B cell (primary cell): ENCODE measurements around the gene RFX3. TPM values are rescaled to one million over a fixed set of nuclear protein-coding genes. Genes with fewer than 3 reads are reported as not detected.

Experiments
- ATAC-seq: fragments of 200-7000 bp; cut with Tn5 transposase; one replicate; pipeline ENCODE4 v1.10.0; 2021; ENCODE audit warnings: low read depth, mild to moderate bottlenecking, moderate number of reproducible peaks, moderate library complexity
- CTCF ChIA-PET: fragments of 350-600 bp; sonication (Branson Sonifier 250); formaldehyde crosslinking; loops from one replicate; lab custom pipeline; 2021; ENCODE audit warnings: antibody characterized with exemption, inconsistent platforms; lab: Charles Lee
- POLR2A ChIA-PET: fragments of 350-600 bp; sonication (Branson Sonifier 250); formaldehyde crosslinking; loops from one replicate; lab custom pipeline; 2021; ENCODE audit warnings: antibody characterized with exemption; lab: Charles Lee
- DNase-seq: peaks from one replicate; pipeline ENCODE4 v3.0.0; 2013
- H2AFZ ChIP-seq: 2 replicates; pipeline ENCODE4 v1.6.1; 2012; ENCODE audit warnings: mild to moderate bottlenecking, low read depth, low read length; ENCODE audit not compliant: insufficient read depth, poor library complexity, severe bottlenecking
- H3K27ac ChIP-seq, 2 donors: 1 replicate in 1 of 2; 2 replicates in 1 of 2; pipeline ENCODE4 v1.5.1; 2012 to 2013; ENCODE audit warnings: low read length in 2 of 2, mild to moderate bottlenecking in 2 of 2, moderate library complexity in 1 of 2
- H3K27me3 ChIP-seq, 4 experiments: fragments of 200-600 bp in 1 of 4; sonication (generic) in 1 of 4; replicated peaks in 1 of 4; 1 replicate in 2 of 4; 2 replicates in 2 of 4; pipeline versions ENCODE4 v1.6.1 to v1.7.0; 2013 to 2016; ENCODE audit warnings: low read length in 3 of 4, mild to moderate bottlenecking in 2 of 4, mixed read lengths in 1 of 4, moderate library complexity in 1 of 4; ENCODE audit not compliant: insufficient read depth in 4 of 4, control insufficient read depth in 3 of 4; ENCODE audit errors: control extremely low read depth in 1 of 4
- H3K36me3 ChIP-seq, 2 experiments: replicated peaks in 1 of 2; 1 replicate in 1 of 2; 2 replicates in 1 of 2; pipeline versions ENCODE4 v1.6.1 to v1.7.1; 2013; ENCODE audit warnings: low read length in 1 of 2; ENCODE audit not compliant: insufficient read depth in 2 of 2, control insufficient read depth in 1 of 2; ENCODE audit errors: control extremely low read depth in 1 of 2, extremely low read depth in 1 of 2
- H3K4me1 ChIP-seq, 2 donors: fragments of 200-600 bp in 1 of 2; sonication (generic) in 1 of 2; 1 replicate in 1 of 2; 2 replicates in 1 of 2; pipeline versions ENCODE4 v1.5.1 to v1.6.1; 2013 to 2017; ENCODE audit warnings: low read length in 2 of 2; ENCODE audit not compliant: control insufficient read depth in 2 of 2, insufficient read depth in 2 of 2
- H3K4me2 ChIP-seq: replicated peaks from 2 replicates; pipeline ENCODE3; 2012; ENCODE audit warnings: mild to moderate bottlenecking, low read depth, low read length; ENCODE audit not compliant: poor library complexity, severe bottlenecking
- H3K4me3 ChIP-seq, 5 experiments: fragments of 200-600 bp in 1 of 5; sonication (generic) in 1 of 5; 1 replicate in 3 of 5; 2 replicates in 2 of 5; pipeline versions ENCODE4 v1.5.1 to v1.7.0; 2011 to 2016; ENCODE audit warnings: low read length in 4 of 5, mild to moderate bottlenecking in 4 of 5, low read depth in 2 of 5, control low read depth in 1 of 5, moderate library complexity in 1 of 5; ENCODE audit not compliant: insufficient read depth in 1 of 5; ENCODE audit errors: control extremely low read depth in 1 of 5, extremely low read depth in 1 of 5
- H3K79me2 ChIP-seq: fragments of 200-600 bp; sonication (generic); one replicate; pipeline ENCODE4 v1.6.0; 2016; ENCODE audit warnings: low read length; ENCODE audit not compliant: control insufficient read depth, insufficient read depth
- H3K9ac ChIP-seq: fragments of 200-600 bp; sonication (generic); 2 replicates; pipeline ENCODE4 v1.6.1; 2017; ENCODE audit warnings: mild to moderate bottlenecking, low read length, moderate library complexity
- H3K9me3 ChIP-seq, 3 donors: one replicate each; pipeline versions ENCODE4 v1.6.1 to v1.7.1; 2013; ENCODE audit warnings: low read length in 2 of 3; ENCODE audit not compliant: control insufficient read depth in 2 of 3, insufficient read depth in 1 of 3; ENCODE audit errors: control extremely low read depth in 1 of 3
- H4K20me1 ChIP-seq: 2 replicates; pipeline ENCODE4 v1.6.0; 2012; ENCODE audit warnings: mild to moderate bottlenecking, low read length; ENCODE audit not compliant: insufficient read depth, control insufficient read depth, poor library complexity, severe bottlenecking
- H3K27ac Mint-ChIP-seq: one replicate; pipeline ENCODE4 v1.8.0; 2021; ENCODE audit warnings: mixed read lengths
- H3K27me3 Mint-ChIP-seq: one replicate; pipeline ENCODE4 v1.8.0; 2021; ENCODE audit warnings: mixed read lengths
- H3K4me1 Mint-ChIP-seq: one replicate; pipeline ENCODE4 v1.8.0; 2021; ENCODE audit warnings: mixed read lengths
- H3K4me3 Mint-ChIP-seq: one replicate; pipeline ENCODE4 v1.8.0; 2021; ENCODE audit warnings: mixed read lengths
- H3K9me3 Mint-ChIP-seq: one replicate; pipeline ENCODE4 v1.8.0; 2022; ENCODE audit warnings: mixed read lengths; ENCODE audit not compliant: insufficient read depth
- EZH2 ChIP-seq: IDR thresholded peaks from 2 replicates; pipeline ENCODE4 v1.6.1; 2012; ENCODE audit warnings: borderline replicate concordance, low read depth, mild to moderate bottlenecking, moderate library complexity, low read length; ENCODE audit not compliant: insufficient read depth, poor library complexity, severe bottlenecking
- WGBS: methylation state at CpG from one replicate; pipeline ENCODE4 v1.1.5; 2013; ENCODE audit warnings: missing lambda C conversion rate; ENCODE audit not compliant: insufficient coverage; 5-methylcytosine and 5-hydroxymethylcytosine counted together
- intact Hi-C: fragments of 100-400 bp; cut with micrococcal nuclease; formaldehyde crosslinking; loops from one replicate; pipeline ENCODE4 v1.10.0; 2022
- polyA plus RNA-seq: library from polyadenylated mRNA; depleted of rRNA; stranded (reverse); fragments of >200 nt; gene quantifications from 2 replicates; pipeline ENCODE4 v1.2.3, GENCODE V29; 2012
- total RNA-seq, 2 donors: library from RNA; stranded (reverse); fragments of 120-200 nt in 1 of 2; gene quantifications; 1 replicate in 1 of 2; 2 replicates in 1 of 2; pipeline versions ENCODE4 v1.2.3 to v1.2.4, GENCODE V29; 2013 to 2022
- TF ChIP-seq, protein P1 (sequence below): fragments of 200-600 bp; IDR thresholded peaks from one replicate; pipeline ENCODE4 v1.8.0; 2022; ENCODE audit warnings: antibody characterized with exemption, mild to moderate bottlenecking

RFX3 gene
- total and polyA plus RNA-seq, 2 donors (not counting 1 experiment from before 2014, with no cell fraction given): 6.1 to 39.1 TPM

DNA sequence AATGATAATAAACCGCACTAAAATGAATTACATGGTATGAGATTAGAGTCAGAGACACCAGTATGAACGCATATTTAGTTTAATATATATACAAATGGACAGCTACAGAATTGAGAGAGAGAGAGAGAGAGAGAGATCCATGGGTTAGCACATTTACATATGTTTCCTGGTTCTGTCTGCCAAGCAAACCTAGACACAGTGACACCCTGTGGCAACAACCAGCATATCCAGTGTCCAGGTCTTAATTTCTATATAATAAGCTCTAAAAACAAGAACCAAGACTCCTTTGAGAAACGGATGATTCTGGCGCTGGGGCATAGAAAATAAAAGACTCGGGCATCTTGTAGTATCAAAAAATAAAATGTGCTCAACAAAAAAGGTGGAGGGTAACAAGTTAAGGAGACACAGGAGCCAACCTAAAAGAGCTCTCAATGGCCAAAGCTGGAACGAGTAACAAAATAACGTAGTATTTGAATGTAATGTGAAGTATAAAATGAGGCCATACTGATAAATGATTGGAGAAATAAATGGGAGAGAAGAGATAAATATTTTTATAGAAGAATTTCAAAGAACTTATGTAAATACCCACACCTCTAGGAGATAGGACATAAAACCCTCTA is 84.5 kb downstream of the RFX3 start:
- H3K79me2 ChIP-seq: peaks cover 8% of the 10 kb centered on the region
- no peak overlapping the region for H3K27ac ChIP-seq
- WGBS: 100% methylated on average over 2 of the region's 7 CpGs
- CTCF ChIA-PET: interaction anchor here (0.5 to 8.6 kb wide), 49 partner anchors 9 to 1886 kb away, joined by 3 to 187 read pairs (median 4); no protein-coding TSS in a partner anchor
- TF ChIP-seq, protein P1, sequence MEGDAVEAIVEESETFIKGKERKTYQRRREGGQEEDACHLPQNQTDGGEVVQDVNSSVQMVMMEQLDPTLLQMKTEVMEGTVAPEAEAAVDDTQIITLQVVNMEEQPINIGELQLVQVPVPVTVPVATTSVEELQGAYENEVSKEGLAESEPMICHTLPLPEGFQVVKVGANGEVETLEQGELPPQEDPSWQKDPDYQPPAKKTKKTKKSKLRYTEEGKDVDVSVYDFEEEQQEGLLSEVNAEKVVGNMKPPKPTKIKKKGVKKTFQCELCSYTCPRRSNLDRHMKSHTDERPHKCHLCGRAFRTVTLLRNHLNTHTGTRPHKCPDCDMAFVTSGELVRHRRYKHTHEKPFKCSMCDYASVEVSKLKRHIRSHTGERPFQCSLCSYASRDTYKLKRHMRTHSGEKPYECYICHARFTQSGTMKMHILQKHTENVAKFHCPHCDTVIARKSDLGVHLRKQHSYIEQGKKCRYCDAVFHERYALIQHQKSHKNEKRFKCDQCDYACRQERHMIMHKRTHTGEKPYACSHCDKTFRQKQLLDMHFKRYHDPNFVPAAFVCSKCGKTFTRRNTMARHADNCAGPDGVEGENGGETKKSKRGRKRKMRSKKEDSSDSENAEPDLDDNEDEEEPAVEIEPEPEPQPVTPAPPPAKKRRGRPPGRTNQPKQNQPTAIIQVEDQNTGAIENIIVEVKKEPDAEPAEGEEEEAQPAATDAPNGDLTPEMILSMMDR: peak; percentile 78
- TF ChIP-seq EZH2: no peak
- H3K4me1 ChIP-seq: peaks cover 3% of the 10 kb centered on the region in 2 donors
- Mint-ChIP-seq H3K27ac (no peak overlapping the region), H3K4me3 (no peak overlapping the region), H3K9me3 (peaks cover 2% of the 10 kb centered on the region), H3K27me3 (no peaks in the 10 kb centered on the region), H3K4me1 (peaks cover 7% of the 10 kb centered on the region)
- H3K4me2 ChIP-seq: no peak overlapping the region
- no peak overlapping the region for H2AFZ ChIP-seq
- no peaks in the 10 kb centered on the region for H3K9me3 ChIP-seq
- H3K27me3 ChIP-seq: no peaks in the 10 kb centered on the region
- peak; percentile 74 for DNase-seq
- peaks cover 0 to 2% of the 10 kb centered on the region in 2 experiments for H3K36me3 ChIP-seq
- no peaks in the 10 kb centered on the region for H4K20me1 ChIP-seq
- intact Hi-C loops: loop anchor here (1.0 kb wide), 2 partner anchors 201 to 584 kb away; no protein-coding TSS in a partner anchor
- no peak overlapping the region for H3K4me3 ChIP-seq
- peak; percentile 78 for ATAC-seq
- H3K9ac ChIP-seq: no peak overlapping the region
- POLR2A ChIA-PET: interaction anchor here (0.9 kb wide), 1 partner anchor 85 kb away, joined by 3 read pairs; no protein-coding TSS in a partner anchor
